ENCODE data around the gene ACBD5. TPM values are rescaled to one million over a fixed set of nuclear protein-coding genes. Genes with fewer than 3 reads are reported as not detected.

Gene ACBD5
- total RNA-seq, 2 experiments from 2014 or later: 23.7 to 25.2 TPM

Other genes with a start within 250 kb of the ACBD5 start
- gene ANKRD26, start 140.3 kb downstream of the ACBD5 start, total RNA-seq: 1 to 10 TPM; 5.2 to 6.1 TPM
- gene YME1L1, start 86.4 kb downstream of the ACBD5 start, total RNA-seq: 100 to 1,000 TPM; 122 to 131 TPM
- 10 to 100 TPM; 38.0 to 40.1 TPM for gene MASTL, start 85.4 kb downstream of the ACBD5 start, total RNA-seq

Measured in activated CD4-positive, alpha-beta memory T cell treated with anti-CD3 and anti-CD28 coated beads, Interleukin-2, amount 10 ng/mL, durations not matched to agents 7 days and 5 days (primary cell).